ENCODE results near the gene OR4S1.
"Not testable (repeated sequence)": the region's sequence is repeated elsewhere in the genome, so short reads cannot be mapped to it uniquely, and the experiment has no call there.

The OR4S1 gene

GRCh38 chr11:48305923-48306322 is at the start of gene OR4S1:
Gene OR4S1, plus strand, starts transcription at chr11:48306223. Its CDS starts 0 bp downstream, at chr11:48306223.
- DNase-seq (ENCODE audit: low read depth in 2 of 2) = no peak

GRCh38 chr11:48261600-48261999 is 44.4 kb upstream of the OR4S1 start:
- no peak for DNase-seq (ENCODE audit: low read depth in 2 of 2)

GRCh38 chr11:48263423-48263911 is 42.6 kb upstream of the OR4S1 start, which contains the start of gene OR4X1:
Gene OR4X1, plus strand, starts transcription at chr11:48263861. Its CDS starts 0 bp downstream, at chr11:48263861.
- no peak for DNase-seq (ENCODE audit: low read depth in 2 of 2)

GRCh38 chr11:48270621-48271020 is 35.4 kb upstream of the OR4S1 start:
- DNase-seq (ENCODE audit: low read depth in 2 of 2) = no peak

DNA sequence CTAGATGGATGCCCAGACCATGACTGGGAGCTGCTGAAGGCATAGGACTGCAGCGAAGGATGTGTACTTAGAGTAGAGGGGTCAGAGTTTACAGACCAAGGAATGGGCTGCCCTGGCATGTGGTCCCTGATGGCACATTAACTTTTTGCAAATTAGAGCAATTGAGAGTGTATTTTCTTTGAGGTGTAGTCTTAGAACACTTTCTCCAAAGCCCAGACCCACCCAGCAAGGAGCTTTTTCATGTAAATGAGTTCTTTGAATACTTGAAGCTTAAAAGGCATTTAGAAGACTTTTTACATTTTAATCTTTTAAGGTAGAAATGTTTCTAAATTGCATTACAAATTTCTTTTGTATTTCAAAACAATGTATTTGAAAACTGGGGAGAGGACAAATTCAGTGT is 33.4 kb upstream of the OR4S1 start:
- no peak for DNase-seq (ENCODE audit: low read depth in 2 of 2)

DNA sequence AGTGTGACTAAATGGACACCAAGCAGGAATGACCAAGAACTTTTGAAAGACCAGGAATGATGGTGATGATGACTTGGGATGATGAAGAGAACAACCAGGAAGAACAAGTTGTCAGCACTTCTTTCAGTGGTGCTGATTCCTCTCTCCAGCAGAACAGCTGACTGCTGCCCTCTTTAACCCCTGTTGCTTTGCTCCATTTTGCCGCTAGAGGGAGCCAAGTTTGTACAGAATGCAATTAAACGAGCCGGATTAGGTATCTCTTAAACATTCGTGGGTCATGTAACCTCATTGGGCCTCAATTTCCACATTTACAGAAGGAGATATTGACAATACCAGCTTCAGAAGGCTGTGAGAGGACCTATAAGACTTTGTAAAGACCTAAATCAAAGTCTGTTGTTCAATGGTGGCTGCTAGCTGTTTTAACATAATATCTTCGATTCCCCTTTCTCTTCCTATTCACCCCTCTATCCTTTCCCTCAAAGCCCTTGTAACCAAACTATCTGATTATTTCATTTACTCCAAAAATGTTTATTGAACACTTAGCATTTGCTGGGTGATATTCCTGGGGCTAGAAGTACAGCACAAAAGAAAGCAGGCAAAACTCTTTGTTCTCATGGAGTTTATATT is 1.9 kb downstream of the OR4S1 start:
- peak; percentile 36 to 71 for DNase-seq (ENCODE audit: low read depth in 2 of 2)

GRCh38 chr11:48313590-48313989 is 7.6 kb downstream of the OR4S1 start:
- DNase-seq (ENCODE audit: low read depth in 2 of 2) = not testable (repeated sequence)

GRCh38 chr11:48319813-48320212 is 13.8 kb downstream of the OR4S1 start:
- not testable (repeated sequence) for DNase-seq (ENCODE audit: low read depth in 2 of 2)

GRCh38 chr11:48324620-48325019 is 18.6 kb downstream of the OR4S1 start, which contains the start of gene OR4C3:
Gene OR4C3, plus strand, starts transcription at chr11:48324920. Its CDS starts 102 bp downstream, at chr11:48325022.
- DNase-seq (ENCODE audit: low read depth in 2 of 2) = not testable (repeated sequence)

- DNase-seq (ENCODE audit: low read depth in 2 of 2) = no peak
Measured at GRCh38 chr11:48341466-48341865, 35.4 kb downstream of the OR4S1 start.

- not testable (repeated sequence) for DNase-seq (ENCODE audit: low read depth in 2 of 2)
Measured at GRCh38 chr11:48342505-48342904, 36.5 kb downstream of the OR4S1 start.

DNA sequence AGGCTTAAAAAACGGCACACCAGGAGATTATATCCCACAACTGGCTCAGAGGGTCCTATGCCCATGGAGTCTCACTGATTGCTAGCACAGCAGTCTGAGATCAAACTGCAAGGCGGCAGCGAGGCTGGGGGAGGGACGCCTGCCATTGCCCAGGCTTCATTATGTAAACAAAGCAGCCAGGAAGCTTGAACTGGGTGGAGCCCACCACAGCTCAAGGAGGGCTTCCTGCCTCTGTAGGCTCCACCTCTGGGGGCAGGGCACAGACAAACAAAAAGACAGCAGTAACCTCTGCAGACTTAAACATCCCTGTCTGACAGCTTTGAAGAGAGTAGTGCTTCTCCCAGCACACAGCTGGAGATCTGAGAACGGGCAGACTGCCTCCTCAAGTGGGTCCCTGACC is 40.3 kb downstream of the OR4S1 start:
- DNase-seq (ENCODE audit: low read depth in 2 of 2) = not testable (repeated sequence)

DNA sequence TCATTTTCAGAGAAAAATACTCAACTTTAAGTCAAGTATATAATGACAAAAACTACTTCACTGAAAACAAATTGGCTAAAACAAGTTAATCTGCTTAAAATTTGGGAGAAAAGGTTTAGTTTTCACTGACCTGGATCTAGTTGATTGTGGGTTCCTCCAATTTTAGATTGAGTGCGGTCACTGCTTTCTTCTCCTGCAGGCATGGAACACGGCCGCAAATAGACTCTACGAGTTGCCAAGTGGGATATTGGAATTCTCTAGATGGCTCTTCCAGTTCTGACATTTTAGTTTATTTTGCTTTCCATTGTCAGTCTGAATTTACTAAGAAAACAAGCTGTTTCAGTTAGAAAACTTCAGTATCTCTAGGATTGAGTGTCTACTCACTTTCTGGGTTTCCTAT is 48.0 kb downstream of the OR4S1 start:
- no peak for DNase-seq (ENCODE audit: low read depth in 2 of 2)

DNA sequence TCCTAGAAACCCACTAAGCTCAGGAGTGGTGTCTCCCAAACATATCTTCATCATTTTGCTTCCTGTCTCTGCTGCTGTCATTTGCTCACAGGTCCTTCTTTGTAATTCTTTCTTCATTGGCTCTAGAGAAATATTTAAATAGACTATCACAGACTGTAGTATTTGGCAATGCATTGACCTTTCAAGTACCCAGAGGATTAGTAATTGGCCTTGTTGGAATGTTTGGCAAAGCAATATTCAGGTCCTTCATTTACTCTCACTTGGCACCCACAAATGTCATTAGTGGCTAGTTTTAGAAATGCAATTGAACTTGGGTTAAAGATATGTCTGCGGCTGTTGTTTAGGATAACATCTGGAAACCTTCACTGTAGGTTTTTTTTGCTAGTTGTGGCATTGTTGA is 48.7 kb downstream of the OR4S1 start:
- no peak for DNase-seq (ENCODE audit: low read depth in 2 of 2)

Data from stimulated activated CD4-positive, alpha-beta T cell treated with anti-CD3 and anti-CD28 coated beads, Interleukin-12 subunit alpha, Interleukin-12 subunit beta, amount 100 ng/mL, for 24 hours (primary cell).